ENCODE results near the gene USP21. TPM values are rescaled to one million over a fixed set of nuclear protein-coding genes. Genes with fewer than 3 reads are reported as not detected.

Gene USP21
- 6.8 and 10.6 TPM in 2 replicates for total RNA-seq

GRCh38 chr1:161159087-161159912 is at the start of gene USP21:
TSS of gene USP21 (plus strand) at chr1:161159500. CDS start at chr1:161160641, 1,141 bp downstream.

GRCh38 chr1:161117759-161118581 is 41.3 kb upstream of the USP21 start, which contains the start of the genes NIT1 and PFDN2:
TSS of gene NIT1 (plus strand) at chr1:161118105. CDS start at chr1:161118177, 72 bp downstream.
TSS of gene PFDN2 (minus strand) at chr1:161118037. CDS start at chr1:161118026, 11 bp downstream.

GRCh38 chr1:161132410-161133219 is 26.7 kb upstream of the USP21 start, which contains the start of gene DEDD:
TSS of gene DEDD (minus strand) at chr1:161132667. CDS start at chr1:161124462, 8,205 bp downstream.

GRCh38 chr1:161153682-161154337 is 5.5 kb upstream of the USP21 start, which contains the start of gene UFC1:
TSS of gene UFC1 (plus strand) at chr1:161153978. CDS start at chr1:161153998, 20 bp downstream.

GRCh38 chr1:161165742-161166668 is 6.7 kb downstream of the USP21 start, which contains the start of gene PPOX:
TSS of gene PPOX (plus strand) at chr1:161166426. CDS start at chr1:161166848, 422 bp downstream.

GRCh38 chr1:161177112-161177935 is 18.0 kb downstream of the USP21 start, which contains the start of gene B4GALT3:
TSS of gene B4GALT3 (minus strand) at chr1:161177507. CDS start at chr1:161176060, 1,447 bp downstream.

GRCh38 chr1:161198897-161199431 is 39.7 kb downstream of the USP21 start, which contains the start of gene ADAMTS4:
TSS of gene ADAMTS4 (minus strand) at chr1:161199054. CDS start at chr1:161198627, 427 bp downstream.

GRCh38 chr1:161201836-161202712 is 42.8 kb downstream of the USP21 start, which contains the start of gene NDUFS2:
TSS of gene NDUFS2 (plus strand) at chr1:161202367. CDS start at chr1:161202386, 19 bp downstream.

GRCh38 chr1:161215076-161215475 is 55.8 kb downstream of the USP21 start, which contains the start of gene FCER1G:
TSS of gene FCER1G (plus strand) at chr1:161215295. CDS start at chr1:161215322, 27 bp downstream.

Other genes starting within 250 kb of the USP21 start
- 0.21 TPM in 1 of 2 replicates, not detected in the other for gene ITLN2, start 204.7 kb upstream of the USP21 start, total RNA-seq
- 210 and 292 TPM in 2 replicates for gene F11R, start 138.3 kb upstream of the USP21 start, total RNA-seq
- 38.3 and 78.6 TPM in 2 replicates for gene TSTD1, start 120.5 kb upstream of the USP21 start, total RNA-seq
- 47.0 and 60.1 TPM in 2 replicates for gene USF1, start 113.5 kb upstream of the USP21 start, total RNA-seq
- 0.43 and 0.68 TPM in 2 replicates for gene ARHGAP30, start 89.6 kb upstream of the USP21 start, total RNA-seq
- 81.0 and 91.3 TPM in 2 replicates for gene NECTIN4, start 69.9 kb upstream of the USP21 start, total RNA-seq
- gene KLHDC9, start 61.1 kb upstream of the USP21 start, total RNA-seq = 1.1 and 1.4 TPM in 2 replicates
- 88.4 and 180 TPM in 2 replicates for gene PFDN2, start 41.5 kb upstream of the USP21 start, total RNA-seq
- gene NIT1, start 41.4 kb upstream of the USP21 start, total RNA-seq = 30.2 and 45.1 TPM in 2 replicates
- gene DEDD, start 26.8 kb upstream of the USP21 start, total RNA-seq = 30.1 and 37.2 TPM in 2 replicates
- gene UFC1, start 5.5 kb upstream of the USP21 start, total RNA-seq = 56.7 and 63.3 TPM in 2 replicates
- 7.0 and 11.6 TPM in 2 replicates for gene PPOX, start 6.9 kb downstream of the USP21 start, total RNA-seq
- 16.1 and 30.6 TPM in 2 replicates for gene B4GALT3, start 18.0 kb downstream of the USP21 start, total RNA-seq
- under 0.01 TPM in 2 replicates for gene ADAMTS4, start 39.6 kb downstream of the USP21 start, total RNA-seq
- gene NDUFS2, start 42.9 kb downstream of the USP21 start, total RNA-seq = 115 and 136 TPM in 2 replicates
- 0.34 TPM in 1 of 2 replicates, not detected in the other for gene FCER1G, start 55.8 kb downstream of the USP21 start, total RNA-seq
- gene APOA2, start 64.1 kb downstream of the USP21 start, total RNA-seq = not detected in 2 replicates
- gene TOMM40L, start 66.6 kb downstream of the USP21 start, total RNA-seq = 10.9 and 11.7 TPM in 2 replicates
- gene NR1I3, start 78.7 kb downstream of the USP21 start, total RNA-seq = not detected in 2 replicates
- gene PCP4L1, start 99.2 kb downstream of the USP21 start, total RNA-seq = under 0.01 and 6.0 TPM in 2 replicates
- gene MPZ, start 150.5 kb downstream of the USP21 start, total RNA-seq = under 0.01 and 0.07 TPM in 2 replicates
- 17.7 and 19.8 TPM in 2 replicates for gene SDHC, start 154.9 kb downstream of the USP21 start, total RNA-seq
- not detected in 2 replicates for gene CFAP126, start 208.4 kb downstream of the USP21 start, total RNA-seq